Skeletal muscle tissue (tissue), 4 donors: ENCODE data around the gene NPLOC4. TPM values are rescaled to one million over a fixed set of nuclear protein-coding genes. Genes with fewer than 3 reads are reported as not detected.

ENCODE experiments used
- H3K27ac ChIP-seq: one replicate; pipeline ENCODE4 v1.7.0; 2013; ENCODE audit warnings: mild to moderate bottlenecking, low read depth, low read length, inconsistent platforms
- H3K27me3 ChIP-seq, 3 donors: one replicate each; pipeline ENCODE4 v1.7.0; 2013; ENCODE audit warnings: low read length in 3 of 3; ENCODE audit not compliant: control insufficient read depth in 3 of 3, insufficient read depth in 3 of 3
- H3K36me3 ChIP-seq, 3 donors: one replicate each; pipeline ENCODE4 v1.7.0; 2013; ENCODE audit warnings: low read length in 3 of 3; ENCODE audit not compliant: control insufficient read depth in 3 of 3, insufficient read depth in 3 of 3
- H3K4me1 ChIP-seq, 3 donors: one replicate each; pipeline ENCODE4 v1.7.0; 2013; ENCODE audit warnings: low read length in 3 of 3, mild to moderate bottlenecking in 3 of 3; ENCODE audit not compliant: control insufficient read depth in 3 of 3, insufficient read depth in 3 of 3
- H3K4me3 ChIP-seq, 3 donors: one replicate each; pipeline ENCODE4 v1.7.0; 2013; ENCODE audit warnings: low read length in 3 of 3
- H3K9ac ChIP-seq, 3 donors: one replicate each; pipeline ENCODE4 v1.7.0; 2013; ENCODE audit warnings: low read length in 3 of 3, mild to moderate bottlenecking in 3 of 3, moderate library complexity in 2 of 3, low read depth in 1 of 3
- H3K9me3 ChIP-seq, 3 donors: one replicate each; pipeline ENCODE4 v1.7.0; 2013; ENCODE audit warnings: low read length in 3 of 3; ENCODE audit not compliant: control insufficient read depth in 3 of 3
- total RNA-seq: library from RNA; depleted of rRNA; stranded (reverse); fragments of >200 nt; gene quantifications from one replicate; pipeline ENCODE4 v1.2.3, GENCODE V29; 2014
- donor health status: Osteomylitis.

The NPLOC4 gene
- total RNA-seq, 1 donor from 2014 or later = 43.8 TPM

DNA sequence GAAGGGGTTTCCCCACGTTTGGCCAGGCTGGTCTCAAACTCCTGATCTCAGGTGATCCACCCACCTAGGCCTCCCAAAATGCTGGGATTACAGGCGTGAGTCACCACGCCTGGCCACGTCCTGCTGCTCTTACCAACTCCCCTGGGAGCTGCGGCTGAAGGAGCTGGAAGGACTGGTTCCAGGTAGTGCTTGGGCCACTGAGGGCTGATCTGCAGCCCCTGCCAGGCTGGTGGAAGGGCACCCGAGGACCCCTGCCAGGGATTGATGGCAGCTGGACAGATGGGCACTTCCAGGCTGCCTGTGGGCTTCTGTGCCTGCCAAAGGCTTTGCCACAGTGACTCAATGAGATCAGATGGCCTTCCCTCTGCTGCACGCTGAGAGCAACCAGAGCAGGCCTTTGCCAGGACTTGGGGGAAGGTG, 27.1 kb upstream of the NPLOC4 start:
- Histone ChIP-seq H3K27me3 (no peaks in the 10 kb centered on the region), H3K27ac (no peak overlapping the region), H3K4me1 (peaks cover 16 to 33% (median 21%) of the 10 kb centered on the region in 3 donors), H3K9me3 (no peaks in the 10 kb centered on the region), H3K4me3 (no peak overlapping the region), H3K9ac (no peak overlapping the region), H3K36me3 (peaks cover 3 to 8% (median 6%) of the 10 kb centered on the region in 3 donors)

- H3K27me3 ChIP-seq = no peaks in the 10 kb centered on the region
- peaks cover 10 to 22% (median 10%) of the 10 kb centered on the region in 3 donors for H3K4me1 ChIP-seq
- no peak overlapping the region for H3K9ac ChIP-seq
- H3K27ac ChIP-seq = no peak overlapping the region
- peaks cover 3 to 6% (median 4%) of the 10 kb centered on the region in 3 donors for H3K36me3 ChIP-seq
- no peak overlapping the region for H3K4me3 ChIP-seq
- H3K9me3 ChIP-seq = no peaks in the 10 kb centered on the region
These were observed 25.1 kb upstream of the NPLOC4 start for GRCh38 chr17:81662002-81662401.

DNA sequence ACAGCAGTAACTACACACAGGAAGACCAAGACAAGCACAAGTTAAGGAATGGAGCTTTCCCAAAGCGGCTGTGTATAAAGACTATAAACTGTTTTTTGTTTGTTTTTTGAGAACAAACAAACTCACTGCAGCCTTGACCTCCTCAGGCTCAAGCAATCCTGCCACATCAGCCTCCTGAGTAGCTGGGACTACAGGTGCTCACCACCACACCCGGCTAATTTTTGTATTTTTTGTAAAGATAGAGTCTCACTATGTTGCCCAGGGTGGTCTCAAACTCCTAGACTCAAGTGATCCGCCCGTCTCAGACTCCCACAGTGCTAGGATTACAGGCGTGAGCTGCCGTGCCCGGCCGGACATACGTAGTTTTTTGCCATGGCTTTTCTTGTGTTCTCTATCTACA, 23.5 kb upstream of the NPLOC4 start:
- no peak overlapping the region for H3K27ac ChIP-seq
- no peaks in the 10 kb centered on the region for H3K9me3 ChIP-seq
- H3K9ac ChIP-seq = no peak overlapping the region
- peaks cover 3 to 6% (median 4%) of the 10 kb centered on the region in 3 donors for H3K36me3 ChIP-seq
- peaks cover 0 to under 1% (median 0%) of the 10 kb centered on the region in 3 donors for H3K27me3 ChIP-seq
- no peak overlapping the region for H3K4me3 ChIP-seq
- H3K4me1 ChIP-seq = peaks cover 2 to 13% (median 6%) of the 10 kb centered on the region in 3 donors

DNA sequence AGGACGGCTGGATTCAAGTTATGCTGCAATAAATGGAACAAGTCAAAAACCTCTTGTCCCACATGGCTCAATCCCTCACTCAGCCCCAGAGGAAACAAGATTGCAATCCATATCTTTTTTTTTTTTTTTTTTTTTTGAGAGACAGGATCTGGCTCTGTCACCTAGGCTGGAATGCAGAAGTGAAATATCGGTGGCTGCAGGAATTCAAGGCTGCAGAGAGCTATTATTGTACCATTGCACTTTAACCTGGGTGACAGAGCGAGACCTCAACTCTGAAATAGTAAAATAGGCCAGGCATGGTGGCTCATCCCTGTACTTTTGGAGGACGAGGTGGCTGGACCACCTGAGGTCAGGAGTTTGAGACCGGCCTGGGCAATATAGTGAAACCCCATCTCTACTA, 22.1 kb upstream of the NPLOC4 start:
- peaks cover 0 to 2% (median under 1%) of the 10 kb centered on the region in 3 donors for H3K27me3 ChIP-seq
- H3K4me3 ChIP-seq = no peak overlapping the region
- peaks cover 0 to 5% (median 4%) of the 10 kb centered on the region in 3 donors for H3K4me1 ChIP-seq
- no peaks in the 10 kb centered on the region for H3K36me3 ChIP-seq
- H3K27ac ChIP-seq = no peak overlapping the region
- H3K9me3 ChIP-seq = no peaks in the 10 kb centered on the region
- H3K9ac ChIP-seq = no peak overlapping the region

DNA sequence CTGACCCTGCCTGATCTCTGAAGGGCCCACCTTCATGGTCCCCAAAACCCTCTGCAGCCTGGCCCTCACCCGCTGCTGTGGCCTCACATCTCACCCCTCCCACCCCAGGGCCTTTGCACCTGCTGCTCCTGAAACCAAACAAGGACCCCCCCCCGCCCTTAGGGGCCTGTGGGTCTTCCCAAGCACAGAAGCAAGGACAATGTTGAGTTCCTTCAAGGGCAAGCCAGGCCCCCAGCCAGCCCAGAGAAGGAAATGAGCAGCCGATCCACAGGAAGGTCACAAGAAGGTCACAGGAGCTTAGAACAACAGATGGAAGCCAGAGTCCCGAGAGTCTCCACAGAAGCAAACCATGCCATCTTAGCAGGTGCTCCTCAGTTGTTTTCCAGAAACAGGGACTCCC, 19.9 kb upstream of the NPLOC4 start:
- Histone ChIP-seq H3K9me3 (no peaks in the 10 kb centered on the region), H3K27me3 (peaks cover 2 to 9% (median 4%) of the 10 kb centered on the region in 3 donors), H3K27ac (no peak overlapping the region)

GRCh38 chr17:81656118-81656743, 19.3 kb upstream of the NPLOC4 start, which contains the start of gene PDE6G:
PDE6G (minus strand) TSS chr17:81656542; CDS start chr17:81653305, 3,237 bp downstream.
- H3K9me3 ChIP-seq = no peaks in the 10 kb centered on the region
- H3K4me1 ChIP-seq = peaks cover 0 to 5% (median 3%) of the 10 kb centered on the region in 3 donors
- no peak within 1 kb of the TSS for H3K9ac ChIP-seq
- H3K4me3 ChIP-seq = no peak within 1 kb of the TSS
- H3K36me3 ChIP-seq = no peaks in the 10 kb centered on the region
- H3K27me3 ChIP-seq = peaks cover 2 to 13% (median 5%) of the 10 kb centered on the region in 3 donors
- H3K27ac ChIP-seq = no peak within 1 kb of the TSS

More for the DNA sequence above, 19.9 kb upstream of the NPLOC4 start:
- H3K36me3 ChIP-seq = no peaks in the 10 kb centered on the region
- peaks cover 0 to 5% (median 3%) of the 10 kb centered on the region in 3 donors for H3K4me1 ChIP-seq
- no peak overlapping the region for H3K4me3 ChIP-seq
- H3K9ac ChIP-seq = no peak overlapping the region

- Histone ChIP-seq H3K9ac (no peak overlapping the region), H3K9me3 (no peaks in the 10 kb centered on the region), H3K27me3 (peaks cover 8 to 17% (median 11%) of the 10 kb centered on the region in 3 donors), H3K27ac (no peak overlapping the region), H3K4me3 (no peak overlapping the region), H3K4me1 (peaks cover 0 to 5% (median 3%) of the 10 kb centered on the region in 3 donors), H3K36me3 (no peaks in the 10 kb centered on the region)
These were observed 18.6 kb upstream of the NPLOC4 start for GRCh38 chr17:81655378-81656117.

- Histone ChIP-seq H3K27me3 (peaks cover 20 to 33% (median 26%) of the 10 kb centered on the region in 3 donors), H3K4me3 (no peak overlapping the region), H3K9ac (no peak overlapping the region)
These were observed 16.2 kb upstream of the NPLOC4 start for GRCh38 chr17:81652906-81653771.

GRCh38 chr17:81651692-81652091, 14.8 kb upstream of the NPLOC4 start:
- Histone ChIP-seq H3K4me1 (peaks cover 0 to 5% (median 3%) of the 10 kb centered on the region in 3 donors), H3K9me3 (peaks cover 0 to 4% (median 0%) of the 10 kb centered on the region in 3 donors), H3K27me3 (peaks cover 32 to 46% (median 39%) of the 10 kb centered on the region in 3 donors), H3K4me3 (no peak overlapping the region), H3K36me3 (no peaks in the 10 kb centered on the region), H3K27ac (no peak overlapping the region), H3K9ac (no peak overlapping the region)

More at GRCh38 chr17:81652906-81653771, 16.2 kb upstream of the NPLOC4 start:
- peaks cover 0 to 4% (median 0%) of the 10 kb centered on the region in 3 donors for H3K9me3 ChIP-seq
- H3K36me3 ChIP-seq = no peaks in the 10 kb centered on the region
- H3K4me1 ChIP-seq = peaks cover 0 to 5% (median 3%) of the 10 kb centered on the region in 3 donors
- H3K27ac ChIP-seq = no peak overlapping the region
